CD4-positive, CD25-positive, alpha-beta regulatory T cell (primary cell): ENCODE measurements around the gene STK17B. TPM values are rescaled to one million over a fixed set of nuclear protein-coding genes. Genes with fewer than 3 reads are reported as not detected.

Experiments used
- ATAC-seq, 2 donors: fragments of 150-1000 bp; cut with Tn5 transposase; one replicate each; pipeline ENCODE4 v1.10.0; 2021; ENCODE audit warnings: low read depth in 2 of 2, moderate number of reproducible peaks in 2 of 2, moderate library complexity in 1 of 2
- DNase-seq, 3 donors: peaks; one replicate each; pipeline versions ENCODE4 v3.0.0 to v3.0.0-alpha.2; 2012 to 2022; ENCODE audit warnings: mixed read lengths in 1 of 3
- H3K27ac ChIP-seq: one replicate; pipeline ENCODE4 v1.7.0; 2013; ENCODE audit warnings: mild to moderate bottlenecking, low read length; ENCODE audit not compliant: insufficient read depth, poor library complexity, severe bottlenecking
- H3K27me3 ChIP-seq: one replicate; pipeline ENCODE4 v1.7.0; 2013; ENCODE audit warnings: low read length; ENCODE audit not compliant: control insufficient read depth, insufficient read depth
- H3K36me3 ChIP-seq: one replicate; pipeline ENCODE4 v1.7.0; 2013; ENCODE audit warnings: mild to moderate bottlenecking, low read length, moderate library complexity; ENCODE audit not compliant: control insufficient read depth, insufficient read depth
- H3K4me1 ChIP-seq: 2 replicates; pipeline ENCODE4 v1.7.0; 2013; ENCODE audit warnings: mild to moderate bottlenecking, low read length; ENCODE audit not compliant: insufficient read depth, control insufficient read depth, poor library complexity, severe bottlenecking
- H3K4me3 ChIP-seq: one replicate; pipeline ENCODE4 v1.7.0; 2013; ENCODE audit warnings: low read depth, mild to moderate bottlenecking, low read length, moderate library complexity
- H3K9me3 ChIP-seq, 2 experiments: 1 replicate in 1 of 2; 2 replicates in 1 of 2; pipeline ENCODE4 v1.7.0; 2013; ENCODE audit warnings: low read length in 2 of 2, mild to moderate bottlenecking in 1 of 2, moderate library complexity in 1 of 2; ENCODE audit not compliant: control insufficient read depth in 2 of 2
- H3K27ac Mint-ChIP-seq, 3 donors: one replicate each; pipeline ENCODE4 v1.8.0; 2020 to 2022; ENCODE audit warnings: mild to moderate bottlenecking in 3 of 3, mixed read lengths in 3 of 3, moderate library complexity in 2 of 3
- H3K27me3 Mint-ChIP-seq: one replicate; pipeline ENCODE4 v1.8.0; 2022; ENCODE audit warnings: mild to moderate bottlenecking, mixed read lengths
- H3K36me3 Mint-ChIP-seq: one replicate; pipeline ENCODE4 v1.8.0; 2020; ENCODE audit warnings: mixed read lengths
- H3K4me1 Mint-ChIP-seq, 4 donors: one replicate each; pipeline ENCODE4 v1.8.0; 2020 to 2022; ENCODE audit warnings: mixed read lengths in 4 of 4, mild to moderate bottlenecking in 1 of 4
- H3K4me3 Mint-ChIP-seq, 4 donors: one replicate each; pipeline ENCODE4 v1.8.0; 2020 to 2022; ENCODE audit warnings: mild to moderate bottlenecking in 4 of 4, mixed read lengths in 4 of 4, moderate library complexity in 3 of 4
- H3K9me3 Mint-ChIP-seq, 7 donors: one replicate each; pipeline ENCODE4 v1.8.0; 2020 to 2022; ENCODE audit warnings: mixed read lengths in 7 of 7, mild to moderate bottlenecking in 3 of 7, moderate library complexity in 2 of 7
- polyA plus RNA-seq, 4 donors: library from polyadenylated mRNA; unstranded; fragments of 300-500 nt; fragmentation: Illumina TruSeq; gene quantifications; one replicate each; pipeline ENCODE4 v1.2.3, GENCODE V29; 2021
- total RNA-seq: library from RNA; stranded (reverse); gene quantifications from one replicate; pipeline ENCODE4 v1.2.3, GENCODE V29; 2022

STK17B gene
- total and polyA plus RNA-seq, 5 donors from 2014 or later, result 97.1 to 542 (median 113) TPM

DNA sequence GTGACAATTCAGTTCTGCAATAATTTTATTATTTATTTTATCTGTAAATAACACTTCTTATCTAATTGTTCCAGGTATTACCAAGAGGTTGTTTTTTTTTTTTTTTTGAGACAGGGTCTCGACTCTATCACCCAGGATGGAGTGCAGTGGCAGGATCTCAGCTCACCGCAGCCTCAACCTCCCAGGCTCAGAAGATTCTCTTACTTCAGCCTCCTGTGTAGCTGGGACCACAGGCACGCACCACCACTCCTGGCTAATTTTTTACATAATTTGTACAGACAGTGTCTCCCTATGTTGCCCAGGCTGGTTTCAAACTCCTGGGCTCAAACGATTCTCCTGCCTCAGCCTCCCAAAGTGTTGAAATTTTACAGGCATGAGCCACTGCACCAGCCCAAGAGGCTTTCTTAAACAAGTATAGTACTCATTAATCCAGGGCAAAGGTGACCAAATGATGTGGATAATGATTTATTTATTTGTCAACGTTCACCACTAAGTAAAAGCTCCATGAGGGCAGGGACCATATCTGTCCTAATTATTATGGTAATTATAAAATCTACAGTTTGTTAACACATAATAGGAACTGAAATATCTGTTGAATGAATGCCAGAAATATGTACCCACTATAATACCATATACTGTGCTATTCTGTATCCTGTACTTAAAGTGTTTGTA, 12.0 kb downstream of the STK17B start:
- ATAC-seq, result no peak
- Mint-ChIP-seq H3K27me3 (no peaks in the 10 kb centered on the region), H3K27ac (peak overlapping the region; percentile 38 to 93 (median 81)), H3K4me1 (peaks cover 40 to 85% (median 73%) of the 10 kb centered on the region in 4 donors), H3K36me3 (peaks cover 57% of the 10 kb centered on the region), H3K9me3 (no peaks in the 10 kb centered on the region), H3K4me3 (peak overlapping the region; percentile 84 to 97 (median 90))
- Histone ChIP-seq H3K36me3 (peaks cover 68% of the 10 kb centered on the region), H3K9me3 (no peaks in the 10 kb centered on the region), H3K4me1 (peaks cover 96% of the 10 kb centered on the region), H3K4me3 (peak overlapping the region; percentile 100), H3K27ac (peak overlapping the region; percentile 95), H3K27me3 (no peaks in the 10 kb centered on the region)
- DNase-seq, result peak in 1 of 3 donors; percentile 61

- Histone ChIP-seq H3K4me3 (peak overlapping the region; percentile 100), H3K27me3 (no peaks in the 10 kb centered on the region), H3K4me1 (peaks cover 97% of the 10 kb centered on the region), H3K27ac (peak overlapping the region; percentile 95), H3K36me3 (peaks cover 81% of the 10 kb centered on the region), H3K9me3 (no peaks in the 10 kb centered on the region)
- Mint-ChIP-seq H3K4me3 (peak overlapping the region; percentile 84 to 93 (median 86)), H3K9me3 (no peaks in the 10 kb centered on the region), H3K27me3 (no peaks in the 10 kb centered on the region), H3K27ac (peak overlapping the region in 2 of 3 donors; percentile 81), H3K36me3 (peaks cover 65% of the 10 kb centered on the region), H3K4me1 (peaks cover 55 to 90% (median 80%) of the 10 kb centered on the region in 4 donors)
- DNase-seq (peak in 1 of 3 donors; percentile 39), ATAC-seq (peak; percentile 29 to 39)
These were observed 15.8 kb downstream of the STK17B start for GRCh38 chr2:196155575-196155974.

GRCh38 chr2:196153480-196153879, 17.9 kb downstream of the STK17B start:
- H3K36me3 ChIP-seq, result peaks cover 89% of the 10 kb centered on the region
- peaks cover 75% of the 10 kb centered on the region for H3K36me3 Mint-ChIP-seq
- H3K9me3 ChIP-seq, result no peaks in the 10 kb centered on the region
- H3K9me3 Mint-ChIP-seq, result no peaks in the 10 kb centered on the region
- DNase-seq (no peak), ATAC-seq (no peak)
- no peaks in the 10 kb centered on the region for H3K27me3 ChIP-seq
- H3K27me3 Mint-ChIP-seq, result no peaks in the 10 kb centered on the region
- peak overlapping the region; percentile 95 for H3K27ac ChIP-seq
- H3K27ac Mint-ChIP-seq, result peak overlapping the region in 2 of 3 donors; percentile 59 to 81
- H3K4me1 Mint-ChIP-seq, result peaks cover 69 to 95% (median 90%) of the 10 kb centered on the region in 4 donors
- H3K4me3 Mint-ChIP-seq, result peak overlapping the region; percentile 68 to 85 (median 80)
- H3K4me3 ChIP-seq, result peak overlapping the region; percentile 42
- peaks cover 97% of the 10 kb centered on the region for H3K4me1 ChIP-seq

DNA sequence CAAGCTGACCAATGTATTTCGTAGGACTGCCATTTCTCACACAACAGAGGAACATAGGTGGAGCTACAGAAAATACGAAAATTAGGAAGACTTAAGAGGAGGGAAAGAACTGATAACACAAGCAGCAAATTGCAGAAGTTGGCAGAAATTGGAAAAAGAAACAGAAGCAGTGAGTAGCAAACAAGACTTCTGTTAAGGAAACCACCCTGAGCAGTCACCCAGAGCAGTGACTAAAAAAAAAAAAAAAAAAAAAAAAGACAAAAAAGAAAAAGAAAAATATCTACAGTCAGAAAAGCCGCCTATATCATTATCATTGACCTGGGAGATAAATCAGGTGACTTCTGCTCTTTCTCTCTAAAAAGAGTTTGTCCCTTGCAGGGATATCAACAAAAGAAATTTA, 21.4 kb downstream of the STK17B start:
- H3K4me3 ChIP-seq, result peak overlapping the region; percentile 63
- Mint-ChIP-seq H3K27ac (peak overlapping the region; percentile 80 to 84 (median 81)), H3K4me1 (peaks cover 73 to 93% (median 84%) of the 10 kb centered on the region in 4 donors), H3K4me3 (peak overlapping the region; percentile 66 to 83 (median 80)), H3K36me3 (peaks cover 80% of the 10 kb centered on the region), H3K27me3 (no peaks in the 10 kb centered on the region), H3K9me3 (no peaks in the 10 kb centered on the region)
- H3K27ac ChIP-seq, result peak overlapping the region; percentile 65
- H3K27me3 ChIP-seq, result no peaks in the 10 kb centered on the region
- H3K9me3 ChIP-seq, result no peaks in the 10 kb centered on the region
- peaks cover 94% of the 10 kb centered on the region for H3K4me1 ChIP-seq
- peaks cover 89% of the 10 kb centered on the region for H3K36me3 ChIP-seq
- DNase-seq (no peak), ATAC-seq (no peak)

- Mint-ChIP-seq H3K27ac (peak overlapping the region; percentile 39 to 93 (median 84)), H3K4me1 (peaks cover 68 to 93% (median 81%) of the 10 kb centered on the region in 4 donors), H3K4me3 (peak overlapping the region; percentile 62 to 83 (median 71)), H3K27me3 (no peaks in the 10 kb centered on the region), H3K36me3 (peaks cover 76% of the 10 kb centered on the region), H3K9me3 (no peaks in the 10 kb centered on the region)
- ATAC-seq (no peak), DNase-seq (no peak)
- Histone ChIP-seq H3K9me3 (no peaks in the 10 kb centered on the region), H3K27me3 (no peaks in the 10 kb centered on the region), H3K4me1 (peaks cover 92% of the 10 kb centered on the region), H3K4me3 (peak overlapping the region; percentile 63), H3K36me3 (peaks cover 86% of the 10 kb centered on the region), H3K27ac (peak overlapping the region; percentile 58)
These were observed 22.6 kb downstream of the STK17B start for GRCh38 chr2:196148736-196149135.

GRCh38 chr2:196145256-196145655, 26.1 kb downstream of the STK17B start:
- DNase-seq, result no peak
- Histone ChIP-seq H3K27ac (peak overlapping the region; percentile 43), H3K4me3 (peak overlapping the region; percentile 32), H3K9me3 (no peaks in the 10 kb centered on the region), H3K36me3 (peaks cover 88% of the 10 kb centered on the region), H3K4me1 (peaks cover 75% of the 10 kb centered on the region), H3K27me3 (no peaks in the 10 kb centered on the region)
- Mint-ChIP-seq H3K4me1 (peaks cover 54 to 92% (median 71%) of the 10 kb centered on the region in 4 donors), H3K27ac (peak overlapping the region; percentile 65 to 86 (median 65)), H3K9me3 (peaks cover 0 to 2% (median 0%) of the 10 kb centered on the region in 7 donors), H3K36me3 (peaks cover 67% of the 10 kb centered on the region), H3K4me3 (peak overlapping the region; percentile 61 to 90 (median 76)), H3K27me3 (no peaks in the 10 kb centered on the region)
- ATAC-seq, result no peak

GRCh38 chr2:196144513-196145126, 26.8 kb downstream of the STK17B start:
- no peaks in the 10 kb centered on the region for H3K9me3 ChIP-seq
- peaks cover 69% of the 10 kb centered on the region for H3K4me1 ChIP-seq
- peaks cover 0 to 2% (median 0%) of the 10 kb centered on the region in 7 donors for H3K9me3 Mint-ChIP-seq
- peak overlapping the region; percentile 65 to 86 (median 76) for H3K27ac Mint-ChIP-seq
- H3K4me3 Mint-ChIP-seq, result peak overlapping the region; percentile 61 to 90 (median 76)
- peak in 1 of 2 donors; percentile 22 for ATAC-seq
- peak in 1 of 3 donors; percentile 18 for DNase-seq
- H3K36me3 Mint-ChIP-seq, result peaks cover 66% of the 10 kb centered on the region
- peaks cover 47 to 90% (median 66%) of the 10 kb centered on the region in 4 donors for H3K4me1 Mint-ChIP-seq
- H3K4me3 ChIP-seq, result peak overlapping the region; percentile 41
- peaks cover 92% of the 10 kb centered on the region for H3K36me3 ChIP-seq
- H3K27me3 ChIP-seq, result no peaks in the 10 kb centered on the region
- peak overlapping the region; percentile 43 for H3K27ac ChIP-seq
- H3K27me3 Mint-ChIP-seq, result no peaks in the 10 kb centered on the region
